ENCODE measurements around the gene PFKP. TPM values are rescaled to one million over a fixed set of nuclear protein-coding genes. Genes with fewer than 3 reads are reported as not detected.

Gene PFKP
- total RNA-seq, 1 donor from 2014 or later, result 361 TPM

GRCh38 chr10:3126741-3127346, 59.5 kb downstream of the PFKP start:
- H3K27ac ChIP-seq (ENCODE audit: low read depth, low read length), result no peak overlapping the region
- H3K36me3 Mint-ChIP-seq (ENCODE audit: low read depth, unreplicated experiment), result peaks cover 36% of the 10 kb centered on the region
- H3K9me3 ChIP-seq (ENCODE audit: insufficient read depth, low read depth, low read length), result no peaks in the 10 kb centered on the region

GRCh38 chr10:3127921-3128320, 60.6 kb downstream of the PFKP start:
- Mint-ChIP-seq H3K4me3 (ENCODE audit: unreplicated experiment) (no peak overlapping the region), H3K27ac (ENCODE audit: unreplicated experiment) (peak overlapping the region; percentile 41)

More at GRCh38 chr10:3126741-3127346, 59.5 kb downstream of the PFKP start:
- Mint-ChIP-seq H3K4me3 (ENCODE audit: unreplicated experiment) (no peak overlapping the region), H3K4me1 (ENCODE audit: low read depth, unreplicated experiment) (peaks cover 15% of the 10 kb centered on the region), H3K9me3 (ENCODE audit: unreplicated experiment) (no peaks in the 10 kb centered on the region), H3K27me3 (ENCODE audit: low read depth, unreplicated experiment) (no peaks in the 10 kb centered on the region), H3K27ac (ENCODE audit: unreplicated experiment) (no peak overlapping the region)
- Histone ChIP-seq H2AFZ (ENCODE audit: low read depth, low read length) (no peak overlapping the region), H3K79me2 (ENCODE audit: insufficient read depth, low read length) (peaks cover 30% of the 10 kb centered on the region), H3K4me2 (ENCODE audit: low read length) (no peak overlapping the region), H3K9ac (ENCODE audit: low read length) (no peak overlapping the region), H4K20me1 (ENCODE audit: insufficient read depth, low read length) (peaks cover 37% of the 10 kb centered on the region), H3K36me3 (ENCODE audit: insufficient read depth, low read length) (peaks cover 35% of the 10 kb centered on the region), H3K4me3 (ENCODE audit: insufficient read depth, low read depth, low read length) (no peak overlapping the region), H3K27me3 (ENCODE audit: insufficient read depth, low read length) (no peaks in the 10 kb centered on the region), H3K4me1 (ENCODE audit: insufficient read depth, low read length) (peaks cover 8% of the 10 kb centered on the region)
- DNase-seq (ENCODE audit: low read depth), result no peak
- TF ChIP-seq CTCF (IDR thresholded peaks at IDR 0.05; ENCODE audit: insufficient read depth, low read depth, low read length) (no peak), EZH2 (IDR thresholded peaks at IDR 0.05; ENCODE audit: insufficient read depth, low read length) (no peak)
- no peak for FAIRE-seq

More at GRCh38 chr10:3127921-3128320, 60.6 kb downstream of the PFKP start:
- Mint-ChIP-seq H3K27me3 (ENCODE audit: low read depth, unreplicated experiment) (no peaks in the 10 kb centered on the region), H3K4me1 (ENCODE audit: low read depth, unreplicated experiment) (peaks cover 10% of the 10 kb centered on the region), H3K9me3 (ENCODE audit: unreplicated experiment) (no peaks in the 10 kb centered on the region), H3K36me3 (ENCODE audit: low read depth, unreplicated experiment) (peaks cover 40% of the 10 kb centered on the region)
- no peak for FAIRE-seq
- TF ChIP-seq CTCF (IDR thresholded peaks at IDR 0.05; ENCODE audit: insufficient read depth, low read depth, low read length), result no peak
- no peak for TF ChIP-seq EZH2 (IDR thresholded peaks at IDR 0.05; ENCODE audit: insufficient read depth, low read length)
- no peak overlapping the region for H2AFZ ChIP-seq (ENCODE audit: low read depth, low read length)
- H3K79me2 ChIP-seq (ENCODE audit: insufficient read depth, low read length), result peaks cover 24% of the 10 kb centered on the region
- H3K4me1 ChIP-seq (ENCODE audit: insufficient read depth, low read length), result peaks cover 3% of the 10 kb centered on the region
- H3K4me3 ChIP-seq (ENCODE audit: insufficient read depth, low read depth, low read length), result no peak overlapping the region
- no peak overlapping the region for H3K27ac ChIP-seq (ENCODE audit: low read depth, low read length)
- H3K36me3 ChIP-seq (ENCODE audit: insufficient read depth, low read length), result peaks cover 38% of the 10 kb centered on the region
- DNase-seq (ENCODE audit: low read depth), result no peak
- no peaks in the 10 kb centered on the region for H3K9me3 ChIP-seq (ENCODE audit: insufficient read depth, low read depth, low read length)
- H3K9ac ChIP-seq (ENCODE audit: low read length), result no peak overlapping the region
- H4K20me1 ChIP-seq (ENCODE audit: insufficient read depth, low read length), result peaks cover 27% of the 10 kb centered on the region
- H3K27me3 ChIP-seq (ENCODE audit: insufficient read depth, low read length), result no peaks in the 10 kb centered on the region
- H3K4me2 ChIP-seq (ENCODE audit: low read length), result no peak overlapping the region

Measured in astrocyte (in vitro differentiated cells and primary cell).